Hair follicular keratinocyte (primary cell): ENCODE measurements around the gene UTP3. TPM values are rescaled to one million over a fixed set of nuclear protein-coding genes. Genes with fewer than 3 reads are reported as not detected.

ENCODE experiments used
- total RNA-seq: library from RNA; depleted of rRNA; stranded (reverse); fragments of >200 nt; gene quantifications from 2 replicates; pipeline ENCODE4 v1.2.3, GENCODE V29; 2015

Gene UTP3
- total RNA-seq: 12.6 and 26.6 TPM in 2 replicates

DNA sequence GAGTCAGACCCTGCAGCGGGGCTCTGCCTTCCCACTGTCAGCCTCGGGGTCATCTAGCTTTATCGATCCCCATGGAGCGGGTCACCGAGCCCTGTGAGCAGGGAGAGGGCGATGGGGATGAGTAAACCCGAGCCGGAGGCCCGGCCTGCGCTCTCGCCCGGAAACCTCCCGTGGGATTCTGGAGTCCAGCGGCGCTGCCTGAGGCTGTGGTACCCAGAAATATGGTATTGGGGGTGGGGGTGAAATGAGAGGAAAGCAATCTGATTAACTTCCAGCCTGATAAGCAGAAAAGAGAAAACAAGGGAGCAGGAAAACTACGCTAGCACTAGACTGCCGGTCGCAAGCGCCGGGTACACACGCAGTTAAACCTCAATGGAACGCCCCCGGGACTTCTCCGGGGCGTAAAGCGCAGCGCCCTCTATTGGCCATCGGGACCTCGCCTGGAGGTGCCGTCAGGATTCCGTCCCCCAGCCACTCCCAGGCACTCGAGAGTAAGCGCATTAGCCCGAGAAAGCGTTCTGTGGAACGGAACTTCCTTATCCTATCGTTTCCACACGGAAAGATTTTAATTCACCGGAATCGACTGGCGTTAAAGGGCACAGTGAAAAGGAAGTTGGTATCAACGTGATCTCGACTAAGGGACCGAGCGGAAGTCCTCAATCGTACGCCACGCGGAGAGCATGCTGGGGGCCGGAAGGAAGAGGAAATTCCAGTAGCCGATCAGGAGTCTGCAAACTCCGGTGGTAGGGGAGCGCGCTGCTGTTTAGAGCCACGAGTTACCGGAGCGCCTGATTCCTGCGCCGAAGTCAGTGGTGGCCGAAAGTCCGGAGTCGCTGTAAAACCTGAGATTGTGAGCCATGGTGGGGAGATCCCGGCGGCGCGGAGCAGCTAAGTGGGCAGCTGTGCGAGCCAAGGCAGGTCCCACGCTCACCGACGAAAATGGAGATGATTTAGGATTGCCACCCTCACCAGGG is at the start of gene UTP3:
TSS of gene UTP3 (plus strand) at position 712 of the 974 bp plus-strand sequence. CDS start at position 858, 146 bp downstream.

DNA sequence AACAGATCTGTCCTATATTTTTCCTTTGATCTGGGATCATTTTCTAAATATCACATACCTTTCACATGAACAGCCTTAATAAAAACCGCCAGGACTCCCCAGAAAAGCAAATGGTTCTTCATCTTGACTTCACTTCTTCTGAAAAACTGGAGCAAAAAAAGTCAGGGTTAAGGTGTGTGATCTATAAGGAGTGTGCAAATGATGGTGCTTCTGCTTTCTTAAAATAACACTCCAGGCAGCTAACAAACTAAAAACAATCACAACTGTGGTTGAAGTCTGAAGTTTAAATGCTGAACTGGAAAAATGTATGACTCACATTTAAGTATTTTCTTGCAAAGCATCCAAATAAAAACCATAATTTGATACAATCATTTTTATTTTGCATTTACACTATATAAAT is 22.0 kb upstream of the UTP3 start, which contains the start of gene JCHAIN:
TSS of gene JCHAIN (minus strand) at position 140 of the 400 bp plus-strand sequence. CDS start at position 122, 18 bp downstream.

GRCh38 chr4:70721747-70722146 is 33.4 kb downstream of the UTP3 start, which contains the start of gene RUFY3:
TSS of gene RUFY3 (plus strand) at chr4:70721964. CDS start at chr4:70722574, 610 bp downstream.

Other genes starting within 250 kb of the UTP3 start
- not detected in 2 replicates for gene MUC7, start 216.3 kb upstream of the UTP3 start, total RNA-seq
- 0.15 and 0.23 TPM in 2 replicates for gene AMTN, start 170.0 kb upstream of the UTP3 start, total RNA-seq
- not detected in 2 replicates for gene AMBN, start 96.3 kb upstream of the UTP3 start, total RNA-seq
- gene ENAM, start 59.8 kb upstream of the UTP3 start, total RNA-seq: not detected in 2 replicates
- not detected in 2 replicates for gene JCHAIN, start 22.0 kb upstream of the UTP3 start, total RNA-seq
- 15.6 and 20.9 TPM in 2 replicates for gene RUFY3, start 33.4 kb downstream of the UTP3 start, total RNA-seq
- gene GRSF1, start 151.4 kb downstream of the UTP3 start, total RNA-seq: 83.4 and 96.0 TPM in 2 replicates
- 8.6 and 12.8 TPM in 2 replicates for gene MOB1B, start 213.8 kb downstream of the UTP3 start, total RNA-seq